DMS53 treated with DMSO at 0.1 percent for 48 hours (cell line): ENCODE data around the gene HAUS1.
"Not testable (repeated sequence)": the region's sequence is repeated elsewhere in the genome, so short reads cannot be mapped to it uniquely, and the experiment has no call there.

ENCODE experiments used
- DNase-seq: peaks from one replicate; lab custom pipeline; 2025; ENCODE audit not compliant: unreplicated experiment; lab: John Stamatoyannopoulos, UW

HAUS1 gene

GRCh38 chr18:46156124-46156745, 52.0 kb downstream of the HAUS1 start:
- no peak for DNase-seq

- DNase-seq = no peak
Measured at GRCh38 chr18:46156843-46157242, 52.7 kb downstream of the HAUS1 start.

- DNase-seq = no peak
Measured at GRCh38 chr18:46158499-46158898, 54.3 kb downstream of the HAUS1 start.

GRCh38 chr18:46160050-46160798, 56.0 kb downstream of the HAUS1 start:
- DNase-seq = no peak

GRCh38 chr18:46160840-46161239, 56.7 kb downstream of the HAUS1 start:
- not testable (repeated sequence) for DNase-seq

GRCh38 chr18:46161703-46162396, 57.7 kb downstream of the HAUS1 start:
- no peak for DNase-seq

GRCh38 chr18:46163091-46163490, 58.9 kb downstream of the HAUS1 start:
- DNase-seq = no peak

- no peak for DNase-seq
Measured at GRCh38 chr18:46163941-46164499, 59.8 kb downstream of the HAUS1 start.

- not testable (repeated sequence) for DNase-seq
Measured at GRCh38 chr18:46164502-46164901, 60.3 kb downstream of the HAUS1 start.

GRCh38 chr18:46164920-46165319, 60.7 kb downstream of the HAUS1 start:
- no peak for DNase-seq

- no peak for DNase-seq
Measured at GRCh38 chr18:46166261-46166970, 62.2 kb downstream of the HAUS1 start.

GRCh38 chr18:46167971-46168370, 63.8 kb downstream of the HAUS1 start:
- DNase-seq = no peak

- DNase-seq = no peak
Measured at GRCh38 chr18:46169464-46169941, 65.3 kb downstream of the HAUS1 start.

- DNase-seq = no peak
Measured at GRCh38 chr18:46171331-46171730, 67.1 kb downstream of the HAUS1 start.

- peak; percentile 97 for DNase-seq
Measured at GRCh38 chr18:46173393-46174341, 69.5 kb downstream of the HAUS1 start.

- no peak for DNase-seq
Measured at GRCh38 chr18:46174342-46175041, 70.3 kb downstream of the HAUS1 start.

- DNase-seq = no peak
Measured at GRCh38 chr18:46176001-46176400, 71.8 kb downstream of the HAUS1 start.
